ENCODE measurements around the gene PCDHB10. TPM values are rescaled to one million over a fixed set of nuclear protein-coding genes. Genes with fewer than 3 reads are reported as not detected.
"Not testable (repeated sequence)": the region's sequence is repeated elsewhere in the genome, so short reads cannot be mapped to it uniquely, and the experiment has no call there.

Gene PCDHB10
- polyA plus RNA-seq, 6 donors from 2014 or later: not detected

DNA sequence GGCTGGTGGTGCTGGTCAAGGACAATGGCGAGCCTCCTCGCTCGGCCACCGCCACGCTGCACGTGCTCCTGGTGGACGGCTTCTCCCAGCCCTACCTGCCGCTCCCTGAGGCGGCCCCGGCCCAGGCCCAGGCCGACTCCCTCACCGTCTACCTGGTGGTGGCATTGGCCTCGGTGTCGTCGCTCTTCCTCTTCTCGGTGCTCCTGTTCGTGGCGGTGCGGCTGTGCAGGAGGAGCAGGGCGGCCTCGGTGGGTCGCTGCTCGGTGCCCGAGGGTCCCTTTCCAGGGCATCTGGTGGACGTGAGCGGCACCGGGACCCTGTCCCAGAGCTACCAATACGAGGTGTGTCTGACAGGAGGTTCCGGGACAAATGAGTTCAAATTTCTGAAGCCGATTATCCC is 33.3 kb downstream of the PCDHB10 start:
- H3K36me3 Mint-ChIP-seq; H3K4me1 Mint-ChIP-seq; H3K4me3 Mint-ChIP-seq; ATAC-seq (ENCODE audit: low read depth in 2 of 2); DNase-seq: not testable (repeated sequence)
- H3K27me3 Mint-ChIP-seq: peaks cover 32 to 62% (median 32%) of the 10 kb centered on the region in 3 donors
- H3K27ac Mint-ChIP-seq: peak overlapping the region in 1 of 6 donors; percentile 37
- H3K9me3 Mint-ChIP-seq: peaks cover 6 to 58% (median 25%) of the 10 kb centered on the region in 7 donors

DNA sequence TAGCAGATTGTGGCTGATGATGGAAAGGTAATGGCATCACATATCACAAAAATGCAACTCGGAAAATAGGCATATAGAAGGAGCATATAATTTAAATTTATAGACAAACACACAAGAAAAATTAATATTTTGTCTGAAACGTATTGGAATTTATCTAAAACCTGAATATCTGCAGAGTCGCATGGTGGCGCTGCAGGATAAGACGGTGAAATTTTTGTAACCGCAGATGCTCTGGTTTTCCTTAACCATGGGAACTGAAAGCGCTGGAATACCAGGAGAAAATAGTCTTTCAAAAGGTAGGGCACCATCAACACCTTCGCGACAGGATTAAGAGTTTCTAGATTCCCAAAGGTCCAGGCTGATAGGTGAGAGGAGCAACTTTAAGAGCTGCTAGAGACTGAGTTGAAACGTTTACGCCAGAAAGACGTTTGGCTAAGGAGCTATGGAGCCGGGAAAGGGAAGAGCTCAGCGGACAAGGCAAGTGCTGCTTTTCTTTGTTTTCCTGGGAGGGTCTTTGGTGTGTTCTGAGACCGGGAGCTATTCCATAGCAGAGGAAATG is 42.0 kb downstream of the PCDHB10 start:
- Mint-ChIP-seq H3K27ac (no peak overlapping the region), H3K36me3 (peaks cover 15 to 20% of the 10 kb centered on the region in 2 donors), H3K9me3 (peaks cover 9 to 72% (median 54%) of the 10 kb centered on the region in 7 donors), H3K27me3 (peaks cover 27 to 50% (median 29%) of the 10 kb centered on the region in 3 donors), H3K4me1 (peaks cover 0 to 3% (median 0%) of the 10 kb centered on the region in 3 donors), H3K4me3 (peak overlapping the region in 1 of 8 donors; percentile 50)
- DNase-seq (no peak), ATAC-seq (ENCODE audit: low read depth in 2 of 2) (no peak)

DNA sequence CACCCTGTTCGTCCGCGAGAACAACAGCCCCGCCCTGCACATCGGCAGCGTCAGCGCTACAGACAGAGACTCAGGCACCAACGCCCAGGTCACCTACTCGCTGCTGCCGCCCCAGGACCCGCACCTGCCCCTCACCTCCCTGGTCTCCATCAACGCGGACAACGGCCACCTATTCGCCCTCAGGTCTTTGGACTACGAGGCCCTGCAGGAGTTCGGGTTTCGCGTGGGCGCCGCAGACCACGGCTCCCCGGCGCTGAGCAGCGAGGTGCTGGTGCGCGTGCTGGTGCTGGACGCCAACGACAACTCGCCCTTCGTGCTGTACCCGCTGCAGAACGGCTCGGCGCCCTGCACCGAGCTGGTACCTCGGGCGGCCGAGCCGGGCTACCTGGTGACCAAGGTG is 43.8 kb downstream of the PCDHB10 start:
- peak overlapping the region in 1 of 8 donors; percentile 65 for H3K4me3 Mint-ChIP-seq
- H3K9me3 Mint-ChIP-seq: peaks cover 9 to 89% (median 66%) of the 10 kb centered on the region in 7 donors
- peaks cover 41 to 68% (median 46%) of the 10 kb centered on the region in 3 donors for H3K27me3 Mint-ChIP-seq
- not testable (repeated sequence) for H3K4me1 Mint-ChIP-seq; DNase-seq; ATAC-seq (ENCODE audit: low read depth in 2 of 2)
- H3K36me3 Mint-ChIP-seq: peaks cover 26 to 32% of the 10 kb centered on the region in 2 donors
- H3K27ac Mint-ChIP-seq: peak overlapping the region in 1 of 6 donors; percentile 59

DNA sequence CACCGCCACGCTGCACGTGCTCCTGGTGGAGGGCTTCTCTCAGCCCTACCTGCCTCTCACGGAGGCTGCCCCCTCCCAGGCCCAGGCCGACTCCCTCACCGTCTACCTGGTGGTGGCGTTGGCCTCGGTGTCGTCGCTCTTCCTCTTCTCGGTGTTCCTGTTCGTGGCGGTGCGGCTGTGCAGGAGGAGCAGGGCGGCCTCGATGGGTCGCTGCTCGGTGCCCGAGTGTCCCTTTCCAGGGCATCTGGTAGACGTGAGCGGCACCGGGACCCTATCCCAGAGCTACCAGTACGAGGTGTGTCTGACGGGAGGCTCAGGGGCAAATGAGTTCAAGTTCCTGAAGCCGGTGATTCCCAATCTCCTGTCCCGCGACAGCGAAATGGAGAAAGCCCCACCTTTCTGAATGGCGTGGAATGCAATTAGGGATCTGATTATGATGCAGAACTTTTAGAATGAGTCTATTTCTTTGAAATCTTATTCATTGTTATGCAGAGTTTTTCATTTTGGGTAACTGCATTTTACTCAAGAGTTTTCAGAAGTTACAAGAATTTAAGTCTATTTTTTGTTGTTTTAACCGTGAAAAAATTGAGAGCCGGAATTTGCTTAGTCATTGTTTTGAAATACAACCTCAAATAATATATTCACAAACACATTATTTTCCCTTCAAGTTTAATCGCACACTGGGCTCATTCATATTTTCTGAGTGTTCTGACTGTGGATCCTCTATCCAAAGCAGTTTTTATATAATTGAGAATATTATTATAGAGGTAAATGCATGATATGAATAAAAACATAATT is 44.6 kb downstream of the PCDHB10 start:
- H3K4me1 Mint-ChIP-seq: peaks cover 0 to 3% (median 0%) of the 10 kb centered on the region in 3 donors
- no peak for ATAC-seq (ENCODE audit: low read depth in 2 of 2)
- H3K27me3 Mint-ChIP-seq: peaks cover 44 to 73% (median 52%) of the 10 kb centered on the region in 3 donors
- H3K9me3 Mint-ChIP-seq: peaks cover 9 to 84% (median 61%) of the 10 kb centered on the region in 7 donors
- no peak for DNase-seq
- H3K4me3 Mint-ChIP-seq: no peak overlapping the region
- H3K36me3 Mint-ChIP-seq: peaks cover 27 to 35% of the 10 kb centered on the region in 2 donors
- peak overlapping the region in 2 of 6 donors; percentile 36 to 92 for H3K27ac Mint-ChIP-seq

DNA sequence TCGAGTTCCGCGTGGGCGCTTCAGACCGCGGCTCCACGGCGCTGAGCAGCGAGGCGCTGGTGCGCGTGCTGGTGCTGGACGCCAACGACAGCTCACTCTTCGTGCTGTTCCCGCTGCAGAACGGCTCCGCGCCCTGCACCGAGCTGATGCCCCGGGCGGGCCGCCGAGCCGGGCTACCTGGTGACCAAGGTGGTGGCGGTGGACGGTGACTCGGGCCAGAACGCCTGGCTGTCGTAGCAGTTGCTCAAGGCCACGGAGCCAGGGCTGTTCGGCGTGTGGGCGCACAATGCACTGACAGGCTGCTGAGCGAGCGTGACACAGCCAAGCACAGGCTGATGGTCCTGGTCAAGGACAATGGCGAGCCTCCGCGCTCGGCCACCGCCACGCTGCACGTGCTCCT is 49.3 kb downstream of the PCDHB10 start:
- peaks cover 4 to 89% (median 66%) of the 10 kb centered on the region in 7 donors for H3K9me3 Mint-ChIP-seq
- H3K27me3 Mint-ChIP-seq: peaks cover 38 to 67% (median 57%) of the 10 kb centered on the region in 3 donors
- no peak overlapping the region for H3K4me3 Mint-ChIP-seq
- H3K4me1 Mint-ChIP-seq: no peaks in the 10 kb centered on the region
- no peak for DNase-seq
- H3K36me3 Mint-ChIP-seq: peaks cover 25 to 54% of the 10 kb centered on the region in 2 donors
- ATAC-seq (ENCODE audit: low read depth in 2 of 2): no peak
- H3K27ac Mint-ChIP-seq: no peak overlapping the region

Other genes starting within 250 kb of the PCDHB10 start
- gene PCDHAC2, start 225.9 kb upstream of the PCDHB10 start, polyA plus RNA-seq (ENCODE audit: low read depth in 6 of 6): not detected
- not detected for gene PCDHB1, start 141.0 kb upstream of the PCDHB10 start, polyA plus RNA-seq (ENCODE audit: low read depth in 6 of 6)
- under 1 TPM in 1 of 6 donors, not detected in 5; 0.13 TPM for gene PCDHB2, start 97.7 kb upstream of the PCDHB10 start, polyA plus RNA-seq (ENCODE audit: low read depth in 6 of 6)
- gene PCDHB3, start 91.9 kb upstream of the PCDHB10 start, polyA plus RNA-seq (ENCODE audit: low read depth in 6 of 6): not detected
- not detected for gene PCDHB4, start 70.5 kb upstream of the PCDHB10 start, polyA plus RNA-seq (ENCODE audit: low read depth in 6 of 6)
- under 1 TPM in 2 of 6 donors, not detected in 4; 0.08 to 0.43 TPM for gene PCDHB5, start 57.1 kb upstream of the PCDHB10 start, polyA plus RNA-seq (ENCODE audit: low read depth in 6 of 6)
- not detected for gene PCDHB6, start 42.3 kb upstream of the PCDHB10 start, polyA plus RNA-seq (ENCODE audit: low read depth in 6 of 6)
- not detected for gene PCDHB7, start 19.7 kb upstream of the PCDHB10 start, polyA plus RNA-seq (ENCODE audit: low read depth in 6 of 6)
- gene PCDHB8, start 14.6 kb upstream of the PCDHB10 start, polyA plus RNA-seq (ENCODE audit: low read depth in 6 of 6): not detected
- not detected for gene PCDHB16, start 10.0 kb upstream of the PCDHB10 start, polyA plus RNA-seq (ENCODE audit: low read depth in 6 of 6)
- gene PCDHB9, start 5.2 kb upstream of the PCDHB10 start, polyA plus RNA-seq (ENCODE audit: low read depth in 6 of 6): not detected
- gene PCDHB11, start 7.3 kb downstream of the PCDHB10 start, polyA plus RNA-seq (ENCODE audit: low read depth in 6 of 6): not detected
- gene PCDHB12, start 16.4 kb downstream of the PCDHB10 start, polyA plus RNA-seq (ENCODE audit: low read depth in 6 of 6): not detected
- gene PCDHB13, start 21.6 kb downstream of the PCDHB10 start, polyA plus RNA-seq (ENCODE audit: low read depth in 6 of 6): not detected
- not detected for gene PCDHB14, start 31.0 kb downstream of the PCDHB10 start, polyA plus RNA-seq (ENCODE audit: low read depth in 6 of 6)
- gene PCDHB15, start 53.0 kb downstream of the PCDHB10 start, polyA plus RNA-seq (ENCODE audit: low read depth in 6 of 6): not detected
- under 1 TPM in 1 of 6 donors, not detected in 5; 0.20 TPM for gene SLC25A2, start 111.7 kb downstream of the PCDHB10 start, polyA plus RNA-seq (ENCODE audit: low read depth in 6 of 6)
- gene TAF7, start 128.4 kb downstream of the PCDHB10 start, polyA plus RNA-seq (ENCODE audit: low read depth in 6 of 6): 100 to 1,000 TPM; 270 to 315 (median 285) TPM
- not detected for gene PCDHGA1, start 138.2 kb downstream of the PCDHB10 start, polyA plus RNA-seq (ENCODE audit: low read depth in 6 of 6)
- gene PCDHGA2, start 146.4 kb downstream of the PCDHB10 start, polyA plus RNA-seq (ENCODE audit: low read depth in 6 of 6): not detected
- not detected for gene PCDHGA3, start 151.5 kb downstream of the PCDHB10 start, polyA plus RNA-seq (ENCODE audit: low read depth in 6 of 6)
- gene PCDHGB1, start 157.7 kb downstream of the PCDHB10 start, polyA plus RNA-seq (ENCODE audit: low read depth in 6 of 6): not detected
- under 1 TPM in 2 of 6 donors, not detected in 4; 0.14 to 0.16 TPM for gene PCDHGA4, start 162.7 kb downstream of the PCDHB10 start, polyA plus RNA-seq (ENCODE audit: low read depth in 6 of 6)
- gene PCDHGB2, start 167.6 kb downstream of the PCDHB10 start, polyA plus RNA-seq (ENCODE audit: low read depth in 6 of 6): under 1 TPM in 3 of 6 donors, not detected in 3; 0.27 to 0.82 (median 0.74) TPM
- gene PCDHGA5, start 171.8 kb downstream of the PCDHB10 start, polyA plus RNA-seq (ENCODE audit: low read depth in 6 of 6): under 1 TPM in 1 of 6 donors, not detected in 5; 0.10 TPM
- gene PCDHGB3, start 177.9 kb downstream of the PCDHB10 start, polyA plus RNA-seq (ENCODE audit: low read depth in 6 of 6): under 1 TPM in 1 of 6 donors, not detected in 5; 0.21 TPM
- under 1 TPM in 1 of 6 donors, not detected in 5; 0.08 TPM for gene PCDHGA6, start 181.5 kb downstream of the PCDHB10 start, polyA plus RNA-seq (ENCODE audit: low read depth in 6 of 6)
- gene PCDHGA7, start 190.4 kb downstream of the PCDHB10 start, polyA plus RNA-seq (ENCODE audit: low read depth in 6 of 6): not detected
- under 1 TPM in 1 of 6 donors, not detected in 5; 0.15 TPM for gene PCDHGB4, start 195.3 kb downstream of the PCDHB10 start, polyA plus RNA-seq (ENCODE audit: low read depth in 6 of 6)
- gene PCDHGA8, start 200.3 kb downstream of the PCDHB10 start, polyA plus RNA-seq (ENCODE audit: low read depth in 6 of 6): not detected
- under 1 TPM in 3 of 6 donors, not detected in 3; 0.12 to 0.27 (median 0.20) TPM for gene PCDHGB5, start 205.6 kb downstream of the PCDHB10 start, polyA plus RNA-seq (ENCODE audit: low read depth in 6 of 6)
- under 1 TPM in 1 of 6 donors, not detected in 5; 0.25 TPM for gene PCDHGA9, start 210.4 kb downstream of the PCDHB10 start, polyA plus RNA-seq (ENCODE audit: low read depth in 6 of 6)
- under 1 TPM in 2 of 6 donors, not detected in 4; 0.11 to 0.17 TPM for gene PCDHGB6, start 215.7 kb downstream of the PCDHB10 start, polyA plus RNA-seq (ENCODE audit: low read depth in 6 of 6)
- under 1 TPM in 1 of 6 donors, not detected in 5; 0.05 TPM for gene PCDHGA10, start 220.6 kb downstream of the PCDHB10 start, polyA plus RNA-seq (ENCODE audit: low read depth in 6 of 6)
- not detected for gene PCDHGB7, start 225.3 kb downstream of the PCDHB10 start, polyA plus RNA-seq (ENCODE audit: low read depth in 6 of 6)
- not detected for gene PCDHGA11, start 228.7 kb downstream of the PCDHB10 start, polyA plus RNA-seq (ENCODE audit: low read depth in 6 of 6)
- gene PCDHGA12, start 238.2 kb downstream of the PCDHB10 start, polyA plus RNA-seq (ENCODE audit: low read depth in 6 of 6): under 1 TPM in 3 of 6 donors, not detected in 3; 0.09 to 0.16 (median 0.11) TPM